NCI-H187 treated with DMSO at 0.1 percent for 48 hours (cell line): Measurements from ENCODE around the gene NOS1.
"Not testable (repeated sequence)": the region's sequence is repeated elsewhere in the genome, so short reads cannot be mapped to it uniquely, and the experiment has no call there.

ENCODE experiments used
- DNase-seq: peaks from one replicate; lab custom pipeline; 2025; lab: John Stamatoyannopoulos, UW

Gene NOS1

GRCh38 chr12:117208811-117209455, 152.5 kb downstream of the NOS1 start:
- DNase-seq = no peak

GRCh38 chr12:117208206-117208605, 153.2 kb downstream of the NOS1 start:
- no peak for DNase-seq

DNA sequence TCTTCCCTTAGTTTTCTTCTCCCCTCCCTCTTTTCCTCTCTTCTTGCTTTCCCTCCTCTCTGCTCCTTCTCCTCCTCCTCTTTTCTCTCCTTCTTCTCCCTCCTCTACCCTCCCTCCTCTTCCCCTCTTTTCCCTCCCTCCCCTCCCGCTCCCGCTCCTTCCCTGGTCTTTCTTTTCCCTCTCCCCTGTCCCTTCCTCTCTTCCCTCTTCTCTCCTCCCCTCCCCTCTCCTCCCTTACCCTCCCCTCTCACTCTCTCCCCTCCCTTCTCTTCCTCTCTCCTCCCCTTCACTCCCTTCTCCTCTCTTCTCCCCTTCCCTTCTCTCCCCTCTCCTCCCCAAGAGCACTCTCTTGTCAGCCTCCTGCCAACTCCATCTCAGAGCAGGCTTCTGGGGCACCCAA, 153.8 kb downstream of the NOS1 start:
- DNase-seq = no peak

GRCh38 chr12:117202556-117202955, 158.9 kb downstream of the NOS1 start:
- DNase-seq = no peak

- no peak for DNase-seq
These were observed 159.4 kb downstream of the NOS1 start for GRCh38 chr12:117202033-117202432.

GRCh38 chr12:117199956-117200744, 161.3 kb downstream of the NOS1 start:
- DNase-seq = not testable (repeated sequence)

DNA sequence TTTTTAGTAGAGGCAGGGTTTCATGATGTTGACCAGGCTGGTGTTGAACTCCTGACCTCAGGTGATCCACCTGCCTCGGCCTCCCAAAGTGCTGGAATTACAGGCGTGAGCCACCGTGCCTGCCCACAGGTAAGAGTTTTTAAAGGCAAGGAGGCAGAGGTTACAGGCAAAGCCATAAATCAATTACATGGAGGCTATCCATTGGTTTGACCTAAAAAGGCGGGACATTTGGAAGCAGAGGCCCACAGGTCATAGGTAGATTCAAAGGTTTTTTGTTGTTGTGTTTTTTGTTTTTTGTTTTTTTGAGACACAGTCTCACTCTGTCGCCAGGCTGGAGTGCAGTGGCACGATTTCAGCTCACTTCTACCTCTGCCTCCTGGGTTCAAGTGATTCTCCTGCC, 165.1 kb downstream of the NOS1 start:
- not testable (repeated sequence) for DNase-seq

- not testable (repeated sequence) for DNase-seq
These were observed 166.4 kb downstream of the NOS1 start for GRCh38 chr12:117195027-117195426.

GRCh38 chr12:117193903-117194302, 167.5 kb downstream of the NOS1 start:
- DNase-seq = no peak

- not testable (repeated sequence) for DNase-seq
These were observed 168.8 kb downstream of the NOS1 start for GRCh38 chr12:117192581-117192980.

DNA sequence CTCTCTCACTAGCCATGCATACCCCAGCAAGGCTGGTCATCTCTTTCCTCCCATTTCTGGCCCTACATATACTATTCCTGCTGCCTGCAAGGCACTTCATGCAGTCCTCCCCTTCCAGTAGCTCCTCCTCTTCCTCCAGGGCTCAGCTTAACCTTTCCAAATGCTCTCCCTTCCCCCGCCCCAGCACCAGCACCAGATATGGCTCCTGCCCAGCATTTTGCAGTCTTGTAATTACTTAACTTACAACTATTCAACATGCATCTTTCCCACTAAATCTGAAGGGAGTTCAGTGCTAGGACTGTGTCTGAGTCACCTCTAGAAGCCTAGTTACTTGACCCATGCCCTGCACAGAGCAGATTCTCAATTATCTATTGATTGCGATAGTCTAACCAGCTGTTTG, 169.4 kb downstream of the NOS1 start:
- DNase-seq = no peak

DNA sequence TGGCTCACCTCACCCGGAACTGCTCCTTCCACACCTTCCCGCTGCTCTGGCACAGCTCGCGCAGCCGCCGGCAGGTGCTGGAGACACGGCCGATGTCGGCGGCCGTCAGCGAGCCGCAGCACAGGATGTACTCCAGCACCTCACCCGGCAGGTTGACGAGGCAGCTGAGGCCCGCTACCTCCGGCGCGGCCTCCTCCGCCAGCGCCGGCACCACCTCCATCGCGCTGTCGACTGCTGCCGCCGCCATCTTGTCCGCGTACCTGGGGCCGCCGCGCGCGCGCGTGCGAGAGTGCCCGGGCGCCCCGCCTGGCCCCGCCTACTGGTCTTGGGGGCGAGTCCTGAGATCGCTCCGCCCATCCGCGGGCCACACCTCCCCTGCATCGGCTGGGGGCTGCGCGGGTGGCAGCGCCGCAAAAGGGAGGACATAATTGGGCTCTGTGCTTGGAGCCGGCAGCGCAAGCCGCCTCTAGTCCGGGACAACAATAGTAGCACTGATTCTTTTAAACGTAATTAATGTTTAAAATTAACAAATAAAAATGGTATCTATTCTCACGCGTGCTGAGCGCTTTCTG, 171.1 kb downstream of the NOS1 start, which contains the start of gene FBXO21:
FBXO21 (minus strand) TSS at position 261 of the 572 bp plus-strand sequence; CDS start at position 247, 14 bp downstream.
- DNase-seq = peak; percentile 63

GRCh38 chr12:117189725-117190209, 171.7 kb downstream of the NOS1 start:
- no peak for DNase-seq

DNA sequence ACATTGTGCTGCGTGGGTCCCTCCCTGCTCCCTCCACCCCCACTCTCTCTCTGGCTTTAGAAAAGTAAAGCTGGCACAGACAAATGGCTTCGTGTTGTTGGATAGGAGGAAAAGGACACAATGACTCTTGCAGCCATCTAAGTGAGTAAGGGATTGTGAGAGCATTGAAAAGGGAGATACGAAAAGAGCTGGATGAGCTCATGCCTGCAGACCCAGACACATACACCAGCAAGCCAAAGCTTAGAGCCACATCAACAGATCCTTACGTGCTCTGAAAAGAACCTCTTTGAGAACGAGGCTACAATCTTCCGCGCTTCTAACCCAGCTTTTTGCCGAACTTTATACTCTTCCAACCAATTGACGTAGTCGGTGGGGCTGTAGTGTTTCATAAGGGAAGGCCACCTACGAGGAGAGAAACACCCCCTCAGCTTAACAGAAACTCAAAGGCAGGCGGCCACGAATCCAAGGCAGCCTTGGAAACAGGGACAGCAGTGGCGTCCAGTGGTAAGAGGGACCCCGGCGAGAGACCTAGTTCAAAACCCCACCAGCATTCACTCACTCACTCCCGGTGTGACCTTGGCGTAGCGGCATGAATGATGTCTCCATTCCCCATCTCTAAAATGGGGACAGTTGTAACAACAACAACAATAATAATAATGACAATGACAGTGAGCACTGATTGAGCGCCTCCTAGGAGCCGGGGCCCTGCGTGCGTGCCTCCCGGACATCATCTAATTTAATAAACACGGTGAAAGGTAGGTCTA, 172.3 kb downstream of the NOS1 start:
- DNase-seq = no peak

DNA sequence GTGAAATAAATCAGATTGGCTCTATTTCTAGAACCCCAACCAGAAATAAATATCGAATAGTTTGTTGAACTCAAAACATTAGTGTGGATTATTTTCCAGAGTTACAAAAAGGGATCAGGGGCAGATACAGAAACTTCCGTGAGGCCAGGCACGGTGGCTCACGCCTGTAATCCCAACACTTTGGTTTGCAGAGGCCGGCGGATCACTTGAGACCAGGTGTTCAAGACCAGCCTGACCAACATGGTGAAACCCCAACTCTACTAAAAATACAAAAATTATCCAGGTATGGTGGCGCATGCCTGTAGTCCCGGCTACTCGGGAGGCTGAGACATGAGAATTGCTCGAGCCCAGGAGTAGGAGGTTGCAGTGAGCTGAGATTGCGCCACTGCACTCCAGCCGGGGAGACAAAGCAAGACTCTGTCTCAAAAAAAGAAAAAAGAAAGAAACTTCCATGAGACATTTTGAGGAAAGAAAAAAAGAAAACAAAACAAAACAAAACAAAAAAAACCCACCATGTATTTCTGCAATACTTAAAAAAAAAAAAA, 173.2 kb downstream of the NOS1 start:
- no peak for DNase-seq

- DNase-seq = no peak
These were observed 174.0 kb downstream of the NOS1 start for GRCh38 chr12:117187421-117187820.

- no peak for DNase-seq
These were observed 178.6 kb downstream of the NOS1 start for GRCh38 chr12:117182866-117183265.

DNA sequence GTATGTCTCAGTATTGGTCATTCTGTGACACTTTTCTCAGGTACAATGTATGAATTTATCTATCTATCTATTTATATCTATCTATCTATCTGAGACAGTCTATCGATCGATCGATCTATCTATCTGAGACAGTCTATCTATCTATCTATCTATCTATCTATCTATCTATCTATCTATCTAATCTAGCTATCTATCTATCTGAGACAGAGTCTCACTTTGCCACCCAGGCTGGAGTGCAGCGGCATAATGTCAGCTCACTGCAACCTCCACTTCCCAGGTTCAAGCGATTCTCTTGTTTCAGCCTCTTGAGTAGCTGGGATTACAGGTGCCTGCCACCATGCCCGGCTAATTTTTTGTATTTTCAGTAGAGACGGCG, 180.0 kb downstream of the NOS1 start:
- not testable (repeated sequence) for DNase-seq

- no peak for DNase-seq
These were observed 180.5 kb downstream of the NOS1 start for GRCh38 chr12:117180758-117181467.

DNA sequence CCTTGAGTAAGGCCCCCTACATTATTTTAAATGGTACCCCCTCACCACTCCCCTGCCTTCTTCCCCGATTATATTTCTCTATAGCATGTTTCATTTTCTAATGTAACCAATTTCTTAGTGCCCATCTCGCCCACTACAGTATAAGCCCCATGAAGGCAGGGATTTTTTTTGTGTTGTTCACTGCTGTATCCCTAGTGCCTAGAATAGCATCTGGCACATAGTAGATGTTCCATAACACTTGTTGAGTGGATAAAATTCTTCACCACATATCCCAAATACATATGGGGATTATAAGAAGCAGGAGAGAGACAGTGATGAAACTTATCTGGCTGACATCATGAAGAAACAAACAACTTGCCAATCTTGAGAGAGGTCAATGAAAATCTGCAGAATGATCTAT, 182.7 kb downstream of the NOS1 start:
- DNase-seq = no peak

DNA sequence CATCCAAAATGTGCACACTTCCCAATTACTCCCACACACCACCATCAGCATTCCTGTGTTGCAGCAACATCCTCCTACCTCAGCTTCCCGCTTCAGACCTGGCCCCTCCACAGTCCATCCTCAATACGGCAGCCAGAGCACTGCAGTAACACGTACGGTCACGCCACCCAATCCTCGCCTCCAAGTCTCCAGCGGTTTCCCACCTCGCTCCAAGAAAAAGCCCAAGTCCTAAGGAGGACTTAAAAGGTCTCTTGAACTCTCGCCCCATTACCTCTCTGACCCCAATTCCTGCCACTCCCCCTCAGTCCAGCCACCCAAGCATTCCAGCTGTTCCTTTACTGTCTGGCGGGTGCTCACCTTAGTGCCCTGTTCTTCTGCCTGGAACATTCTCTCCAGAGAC, 183.1 kb downstream of the NOS1 start:
- DNase-seq = no peak
